Colonic mucosa (tissue), 4 donors: Measurements from ENCODE around the gene FAM227B. TPM values are rescaled to one million over a fixed set of nuclear protein-coding genes. Genes with fewer than 3 reads are reported as not detected.

Source experiments
- DNase-seq: peaks from one replicate; pipeline ENCODE4 v3.0.0-alpha.2; 2020
- H3K27ac ChIP-seq: fragments of 200-600 bp; one replicate; pipeline ENCODE4 v1.8.0; 2021
- H3K27me3 ChIP-seq: fragments of 200-600 bp; one replicate; pipeline ENCODE4 v1.8.0; 2021
- H3K36me3 ChIP-seq: fragments of 200-600 bp; one replicate; pipeline ENCODE4 v1.8.0; 2021
- H3K4me1 ChIP-seq: fragments of 200-600 bp; one replicate; pipeline ENCODE4 v1.8.0; 2021; ENCODE audit warnings: mild to moderate bottlenecking
- H3K4me3 ChIP-seq: fragments of 200-600 bp; one replicate; pipeline ENCODE4 v1.8.0; 2021
- H3K9ac ChIP-seq, 2 donors: one replicate each; pipeline ENCODE4 v1.7.0; 2013; ENCODE audit warnings: control low read depth in 2 of 2, low read depth in 2 of 2, low read length in 2 of 2
- H3K9me3 ChIP-seq: fragments of 200-600 bp; one replicate; pipeline ENCODE4 v1.8.0; 2021
- CTCF ChIP-seq: fragments of 200-600 bp; IDR thresholded peaks from one replicate; pipeline ENCODE4 v1.8.0; 2022; ENCODE audit warnings: antibody characterized with exemption, mild to moderate bottlenecking
- intact Hi-C: fragments of 100-400 bp; cut with DNase I; formaldehyde crosslinking; loops from one replicate; pipeline ENCODE4 v1.14.1; 2022
- total RNA-seq, 2 donors: library from RNA; stranded (reverse); fragmentation: NEBNext Ultra II Directional in 1 of 2; extraction: Animal tissue kit (Norgen Biotek cat#: 25700) in 1 of 2; gene quantifications; one replicate each; pipeline ENCODE4 v1.2.1, GENCODE V29; 2021
- donor health status: healthy.
- donor health status: DM: no; HTN: no; CAD: no.
- donor health status: DM: no; HTN: no; CAD: no.

The FAM227B gene
- total RNA-seq, 2 donors from 2014 or later = 1.0 to 2.3 TPM

DNA sequence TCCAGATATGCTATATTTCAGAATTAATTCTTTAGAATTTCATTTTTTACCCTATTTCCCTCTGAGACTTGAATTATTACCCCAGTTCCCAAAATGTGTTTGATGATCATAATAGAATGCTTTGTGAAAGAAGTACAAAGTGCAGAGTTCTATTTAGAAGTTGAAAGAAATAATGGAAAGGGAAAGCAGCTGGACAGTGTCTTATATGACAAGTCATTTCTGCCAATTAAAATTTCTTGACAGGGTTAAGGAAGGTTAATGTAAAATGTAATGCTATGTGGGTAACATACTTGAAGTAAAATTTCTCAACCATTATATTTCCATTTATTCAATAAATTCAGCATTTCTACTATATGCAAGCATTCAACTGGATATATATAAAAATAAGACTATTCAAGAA is 164.5 kb downstream of the FAM227B start:
- Histone ChIP-seq H3K27me3 (no peaks in the 10 kb centered on the region), H3K4me3 (no peak overlapping the region), H3K9ac (no peak overlapping the region), H3K9me3 (no peaks in the 10 kb centered on the region), H3K4me1 (no peaks in the 10 kb centered on the region), H3K27ac (no peak overlapping the region), H3K36me3 (no peaks in the 10 kb centered on the region)
- intact Hi-C loops = no loop called here
- no peak for TF ChIP-seq CTCF
- no peak for DNase-seq

DNA sequence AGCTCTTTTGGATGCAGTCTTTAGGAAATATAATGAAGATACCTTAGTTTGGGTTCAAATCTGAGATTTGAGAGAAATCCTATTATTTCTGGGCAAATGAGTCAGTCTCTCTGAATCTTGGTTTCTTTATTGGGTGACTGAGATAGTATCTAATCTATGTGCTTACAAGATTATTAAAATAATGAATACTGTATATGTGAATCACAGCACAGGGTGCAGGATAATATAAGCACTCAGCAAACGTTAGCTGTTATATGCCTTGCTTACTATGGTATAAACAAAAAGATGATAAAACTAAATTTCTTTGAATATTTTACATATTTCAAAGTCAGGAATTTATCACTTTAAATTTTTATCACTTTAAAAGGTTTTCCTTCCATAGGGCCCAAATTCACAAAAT is 168.0 kb downstream of the FAM227B start:
- no peak for TF ChIP-seq CTCF
- Histone ChIP-seq H3K9me3 (no peaks in the 10 kb centered on the region), H3K27ac (no peak overlapping the region), H3K4me1 (no peaks in the 10 kb centered on the region), H3K4me3 (no peak overlapping the region), H3K9ac (no peak overlapping the region), H3K36me3 (no peaks in the 10 kb centered on the region), H3K27me3 (no peaks in the 10 kb centered on the region)
- no peak for DNase-seq
- intact Hi-C loops = no loop called here

- no peaks in the 10 kb centered on the region for H3K27me3 ChIP-seq
- no peak for DNase-seq
- H3K9ac ChIP-seq = no peak overlapping the region
- H3K27ac ChIP-seq = no peak overlapping the region
- no peak overlapping the region for H3K4me3 ChIP-seq
- no peaks in the 10 kb centered on the region for H3K4me1 ChIP-seq
- TF ChIP-seq CTCF = no peak
- no peaks in the 10 kb centered on the region for H3K36me3 ChIP-seq
- H3K9me3 ChIP-seq = no peaks in the 10 kb centered on the region
- intact Hi-C loops = no loop called here
Measured at GRCh38 chr15:49441816-49442215, 178.8 kb downstream of the FAM227B start.

GRCh38 chr15:49441356-49441755 is 179.3 kb downstream of the FAM227B start:
- TF ChIP-seq CTCF = no peak
- Histone ChIP-seq H3K4me3 (no peak overlapping the region), H3K9ac (no peak overlapping the region), H3K9me3 (no peaks in the 10 kb centered on the region), H3K36me3 (no peaks in the 10 kb centered on the region), H3K27ac (no peak overlapping the region), H3K27me3 (no peaks in the 10 kb centered on the region), H3K4me1 (no peaks in the 10 kb centered on the region)
- intact Hi-C loops = no loop called here
- DNase-seq = no peak

GRCh38 chr15:49439678-49440395 is 180.8 kb downstream of the FAM227B start:
- no peaks in the 10 kb centered on the region for H3K27me3 ChIP-seq
- H3K27ac ChIP-seq = no peak overlapping the region
- H3K9ac ChIP-seq = no peak overlapping the region
- H3K36me3 ChIP-seq = no peaks in the 10 kb centered on the region
- DNase-seq = no peak
- no peak overlapping the region for H3K4me3 ChIP-seq
- intact Hi-C loops = no loop called here
- TF ChIP-seq CTCF = no peak
- H3K9me3 ChIP-seq = no peaks in the 10 kb centered on the region
- no peaks in the 10 kb centered on the region for H3K4me1 ChIP-seq
